GM08714 (cell line): ENCODE results near the gene TNP2.
A peak's percentile ranks its signal among the peaks of the same experiment; 100 is the strongest.
"Not testable (repeated sequence)": the region's sequence is repeated elsewhere in the genome, so short reads cannot be mapped to it uniquely, and the experiment has no call there.

ENCODE experiments used
- H3K4me3 ChIP-seq: fragments of 200-500 bp; sonication (Bioruptor generic); 2 replicates; pipeline ENCODE4 v1.5.1; 2014; ENCODE audit warnings: mild to moderate bottlenecking, low read length, inconsistent platforms
- ZNF274 ChIP-seq: IDR thresholded peaks from 2 replicates; pipeline ENCODE4 v1.6.1; 2012; ENCODE audit warnings: mild to moderate bottlenecking, low read depth, low read length

The TNP2 gene

DNA sequence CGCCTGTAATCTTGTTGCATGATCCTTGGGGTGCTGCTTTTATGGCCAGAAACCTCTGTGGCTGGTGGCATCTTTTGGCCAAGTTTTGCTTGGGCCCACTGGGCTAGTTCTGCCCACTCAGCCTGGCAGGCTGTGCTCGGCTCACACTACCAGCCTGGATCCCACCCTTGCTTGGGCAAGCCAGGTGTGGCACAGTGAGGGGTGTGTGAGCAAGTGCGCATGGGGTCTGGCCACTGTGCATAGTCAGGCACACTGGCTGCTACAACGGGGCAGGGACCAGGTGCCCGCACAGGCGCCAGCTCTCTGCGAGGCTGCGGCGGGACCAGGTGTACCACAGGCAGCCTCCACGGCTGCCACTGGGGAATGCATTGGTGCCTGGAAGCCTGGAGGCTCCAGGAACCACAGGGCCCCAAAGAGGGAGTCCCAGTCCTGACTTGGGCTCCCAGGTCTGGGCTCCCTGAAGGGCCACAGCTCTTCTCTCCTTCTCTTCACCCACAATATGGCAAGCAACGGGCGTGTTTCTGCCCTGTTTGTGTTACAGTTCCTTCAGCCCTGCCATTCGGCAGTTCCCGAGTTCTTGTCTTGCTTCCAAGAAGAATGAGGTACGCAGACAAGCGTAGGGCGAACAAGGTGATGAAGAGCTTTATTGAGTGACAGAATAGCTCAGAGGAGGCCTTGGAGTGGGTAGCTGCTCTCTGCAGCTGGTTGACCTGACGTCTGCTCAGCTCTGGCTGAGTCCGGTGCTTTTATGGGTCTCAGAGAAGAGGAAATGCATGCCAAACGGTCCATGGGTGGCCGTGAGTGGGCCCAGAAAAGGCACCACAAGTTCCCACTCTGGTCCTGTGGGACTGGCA lies 38.7 kb upstream of the TNP2 start:
- TF ChIP-seq ZNF274, result no peak
- H3K4me3 ChIP-seq, result no peak overlapping the region

- no peak overlapping the region for H3K4me3 ChIP-seq
Measured at GRCh38 chr16:11306997-11307638, 38.0 kb upstream of the TNP2 start.

GRCh38 chr16:11306381-11306780 lies 37.3 kb upstream of the TNP2 start:
- TF ChIP-seq ZNF274, result no peak
- no peak overlapping the region for H3K4me3 ChIP-seq

More at GRCh38 chr16:11306997-11307638, 38.0 kb upstream of the TNP2 start:
- TF ChIP-seq ZNF274, result no peak

GRCh38 chr16:11303405-11304138 lies 34.4 kb upstream of the TNP2 start:
- no peak overlapping the region for H3K4me3 ChIP-seq
- no peak for TF ChIP-seq ZNF274

GRCh38 chr16:11302977-11303376 lies 33.9 kb upstream of the TNP2 start:
- H3K4me3 ChIP-seq, result no peak overlapping the region
- no peak for TF ChIP-seq ZNF274

- no peak overlapping the region for H3K4me3 ChIP-seq
- no peak for TF ChIP-seq ZNF274
Measured at GRCh38 chr16:11301645-11302501, 32.7 kb upstream of the TNP2 start.

DNA sequence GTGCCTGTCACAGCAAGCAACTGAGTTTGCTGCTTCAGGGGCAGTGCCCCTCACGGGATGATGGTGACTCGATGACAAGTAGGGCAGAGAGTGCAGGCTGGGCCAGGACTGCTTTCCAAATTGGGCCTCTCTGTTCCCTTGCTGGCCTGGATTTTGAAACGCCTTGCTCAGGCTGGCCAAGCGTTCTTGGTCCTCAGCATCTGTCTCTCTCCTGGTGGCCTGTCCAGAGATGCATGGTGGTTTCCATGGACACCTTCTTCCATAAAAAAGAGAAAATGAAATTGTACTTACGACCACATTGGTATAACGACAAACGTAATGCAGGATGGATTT lies 31.4 kb upstream of the TNP2 start:
- no peak overlapping the region for H3K4me3 ChIP-seq
- no peak for TF ChIP-seq ZNF274

GRCh38 chr16:11299865-11300559 lies 30.9 kb upstream of the TNP2 start:
- TF ChIP-seq ZNF274, result no peak
- H3K4me3 ChIP-seq, result no peak overlapping the region

- H3K4me3 ChIP-seq, result not testable (repeated sequence)
Measured at GRCh38 chr16:11298950-11299547, 29.9 kb upstream of the TNP2 start.

DNA sequence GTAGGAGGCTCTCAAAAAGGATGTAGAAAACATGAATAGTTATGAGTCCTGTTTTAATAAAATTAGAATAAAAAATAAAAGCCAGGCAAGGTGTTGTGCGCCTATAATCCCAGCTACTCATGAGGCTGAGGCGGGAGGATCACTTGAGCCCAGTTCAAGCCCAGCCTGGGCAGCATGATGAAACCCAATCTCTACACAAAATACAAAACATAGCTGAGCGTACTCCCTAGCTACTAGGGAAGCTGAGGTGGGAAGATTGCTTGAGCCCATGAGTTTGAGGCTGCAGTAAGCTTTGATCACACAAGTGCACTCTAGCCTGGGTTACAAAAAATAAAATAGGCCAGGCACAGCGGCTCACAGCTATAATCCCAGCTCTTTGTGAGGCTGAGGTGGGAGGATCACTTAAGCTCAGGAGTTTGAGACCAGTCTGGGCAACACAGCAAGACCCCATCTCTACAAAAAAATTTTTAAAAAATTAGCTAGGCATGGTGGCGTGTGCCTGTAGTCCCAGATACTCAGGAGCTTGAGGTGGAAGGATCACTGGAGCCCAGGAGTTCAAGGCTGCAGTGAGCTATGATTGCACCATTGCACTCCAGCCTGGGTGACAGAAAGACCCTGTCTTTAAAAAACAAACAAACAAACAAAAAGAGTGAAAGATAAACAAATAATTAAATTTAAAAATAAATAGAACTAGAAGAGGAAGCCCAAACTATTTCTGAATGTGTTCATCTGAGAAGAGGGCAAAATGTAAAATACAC lies 29.2 kb upstream of the TNP2 start:
- peak overlapping the region; percentile 5; the same call in 1 of the 2 replicates for H3K4me3 ChIP-seq
- no peak for TF ChIP-seq ZNF274

DNA sequence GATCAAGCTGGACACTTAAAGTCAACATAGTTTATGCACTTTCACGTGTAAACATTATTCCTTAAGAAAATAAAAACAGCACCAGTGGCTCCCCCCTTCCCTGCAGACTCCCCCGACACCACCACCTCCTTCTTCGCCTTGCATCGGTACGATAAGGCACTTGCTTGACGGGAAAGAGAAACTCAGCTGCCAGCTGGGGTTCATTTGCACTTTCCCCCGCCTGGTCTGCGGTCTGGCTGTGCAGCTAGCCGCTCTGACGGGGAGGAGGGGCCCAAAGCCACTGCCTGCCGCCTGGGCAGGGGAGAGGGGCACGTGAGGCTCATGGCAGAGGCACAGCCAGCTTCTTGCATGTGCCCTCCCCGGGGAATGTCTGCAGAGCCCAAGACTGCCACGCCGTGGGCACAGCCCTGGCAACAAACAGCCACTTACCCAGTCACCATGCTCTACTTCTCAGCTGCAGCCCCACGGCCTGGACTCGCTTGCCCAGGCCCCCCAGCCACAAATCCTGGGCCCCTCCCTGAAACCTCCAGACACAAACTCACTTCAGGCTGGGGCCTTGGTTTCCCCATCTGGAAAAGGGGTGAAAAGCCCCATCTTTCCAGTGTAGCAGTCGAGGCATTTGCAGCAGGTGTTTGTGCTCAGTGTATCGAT lies 28.5 kb upstream of the TNP2 start:
- TF ChIP-seq ZNF274, result no peak
- peak overlapping the region; percentile 31; the same call in 1 of the 2 replicates for H3K4me3 ChIP-seq

DNA sequence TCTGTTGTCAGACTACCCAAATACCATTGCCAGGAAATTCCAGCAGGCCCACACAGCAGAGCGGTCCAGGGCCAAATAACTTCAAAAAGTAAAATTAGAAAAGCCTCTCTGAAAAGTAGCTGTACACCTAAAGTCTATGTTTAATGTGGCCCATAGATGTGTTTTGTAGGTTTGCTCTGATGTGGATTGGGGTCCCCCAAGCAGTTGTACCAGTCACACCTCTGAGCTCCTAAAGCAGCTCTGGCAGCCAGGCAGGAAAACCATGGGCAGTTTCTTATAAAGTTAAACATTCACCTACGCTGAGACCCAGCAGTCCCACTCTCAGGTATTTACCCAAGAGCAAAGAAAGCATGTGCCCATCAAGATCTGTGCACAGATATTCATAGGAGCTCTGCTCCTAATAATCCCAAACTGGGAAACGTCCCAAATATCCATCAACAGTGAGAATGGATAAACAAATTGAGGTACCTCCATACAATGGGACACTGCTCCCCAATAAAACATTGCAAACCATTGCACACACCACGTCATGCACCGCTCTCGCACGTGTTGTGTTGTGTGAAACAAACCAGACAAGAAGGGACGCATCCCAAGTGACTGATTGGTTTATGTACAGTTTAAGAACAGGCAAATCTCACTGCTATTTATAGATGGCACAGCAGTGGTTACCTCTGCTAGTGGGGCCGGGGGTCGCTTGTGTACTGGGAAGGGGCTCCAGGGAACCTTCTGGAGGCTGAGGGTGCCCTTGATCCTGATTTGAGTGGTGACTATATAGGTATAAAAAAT lies 27.8 kb upstream of the TNP2 start:
- no peak for TF ChIP-seq ZNF274
- H3K4me3 ChIP-seq, result peak overlapping the region; percentile 31; the same call in 1 of the 2 replicates
